Caco-2 (cell line): ENCODE measurements around the gene KIAA2012. TPM values are rescaled to one million over a fixed set of nuclear protein-coding genes. Genes with fewer than 3 reads are reported as not detected.

Experiments
- BruUV-seq: library from RNA; stranded (reverse); fragments of 400-500 nt; replicated peaks from 2 replicates; lab custom pipeline; 2021; lab: Mats Ljungman, UMichigan
- CTCF ChIA-PET: fragments of 300-600 bp; sonication (Branson Sonifier 250); formaldehyde crosslinking; loops from one replicate; lab custom pipeline; 2022; ENCODE audit warnings: antibody characterized with exemption; lab: Charles Lee
- POLR2A ChIA-PET: fragments of 300-600 bp; sonication (Branson Sonifier 250); formaldehyde crosslinking; loops from one replicate; lab custom pipeline; 2022; ENCODE audit warnings: antibody characterized with exemption; lab: Charles Lee
- DNase-seq, 2 experiments: peaks; one replicate each; pipeline versions ENCODE4 v3.0.0 to v3.0.0-alpha.2; 2020 to 2022
- H3K27me3 ChIP-seq: replicated peaks from 2 replicates; pipeline ENCODE4 v1.6.0; 2011; ENCODE audit warnings: low read length; ENCODE audit not compliant: control insufficient read depth, insufficient read depth
- H3K36me3 ChIP-seq: 2 replicates; pipeline ENCODE4 v1.5.1; 2011; ENCODE audit warnings: low read length; ENCODE audit not compliant: control insufficient read depth, insufficient read depth
- H3K4me1 ChIP-seq: fragments of 250-450 bp; sonication (Bioruptor Pico); 2 replicates; pipeline ENCODE4 v1.5.1; 2020; ENCODE audit warnings: mild to moderate bottlenecking
- H3K4me3 ChIP-seq: 2 replicates; pipeline ENCODE4 v1.5.1; 2011; ENCODE audit warnings: low read depth, mild to moderate bottlenecking, control low read depth, low read length
- H3K9me3 ChIP-seq: fragments of 250-450 bp; sonication (Bioruptor Pico); 2 replicates; pipeline ENCODE4 v1.5.1; 2020; ENCODE audit warnings: mild to moderate bottlenecking, moderate library complexity
- H3K27ac Mint-ChIP-seq: one replicate; pipeline ENCODE4 v1.8.0; 2022; ENCODE audit warnings: mixed read lengths; ENCODE audit not compliant: unreplicated experiment
- H3K27me3 Mint-ChIP-seq: one replicate; pipeline ENCODE4 v1.8.0; 2022; ENCODE audit warnings: mixed read lengths; ENCODE audit not compliant: insufficient read depth, unreplicated experiment
- H3K36me3 Mint-ChIP-seq: one replicate; pipeline ENCODE4 v1.8.0; 2022; ENCODE audit warnings: mild to moderate bottlenecking, mixed read lengths; ENCODE audit not compliant: insufficient read depth, unreplicated experiment
- H3K4me1 Mint-ChIP-seq: one replicate; pipeline ENCODE4 v1.8.0; 2022; ENCODE audit warnings: low read depth, mixed read lengths; ENCODE audit not compliant: unreplicated experiment
- H3K4me3 Mint-ChIP-seq: one replicate; pipeline ENCODE4 v1.8.0; 2022; ENCODE audit warnings: mild to moderate bottlenecking, moderate library complexity, mixed read lengths; ENCODE audit not compliant: unreplicated experiment
- H3K9me3 Mint-ChIP-seq: one replicate; pipeline ENCODE4 v1.8.0; 2022; ENCODE audit warnings: mixed read lengths; ENCODE audit not compliant: unreplicated experiment
- CTCF ChIP-seq, 2 experiments: fragments of 200-600 bp in 1 of 2; IDR thresholded peaks; 1 replicate in 1 of 2; 2 replicates in 1 of 2; pipeline versions ENCODE4 v1.5.1 to v1.8.0; 2011 to 2022; ENCODE audit warnings: antibody characterized with exemption in 1 of 2, control low read depth in 1 of 2, inconsistent platforms in 1 of 2, low read depth in 1 of 2, low read length in 1 of 2, mild to moderate bottlenecking in 1 of 2, moderate library complexity in 1 of 2; ENCODE audit not compliant: insufficient read depth in 1 of 2, severe bottlenecking in 1 of 2, unreplicated experiment in 1 of 2
- intact Hi-C: fragments of 100-400 bp; cut with micrococcal nuclease; formaldehyde crosslinking; loops from one replicate; pipeline ENCODE4 v1.10.0; 2022; ENCODE audit not compliant: unreplicated experiment
- total RNA-seq: library from RNA; stranded (reverse); gene quantifications from 2 replicates; pipeline ENCODE4 v1.2.3, GENCODE V29; 2022

The KIAA2012 gene
- total RNA-seq, 1 experiment from 2014 or later = 0.27 TPM

DNA sequence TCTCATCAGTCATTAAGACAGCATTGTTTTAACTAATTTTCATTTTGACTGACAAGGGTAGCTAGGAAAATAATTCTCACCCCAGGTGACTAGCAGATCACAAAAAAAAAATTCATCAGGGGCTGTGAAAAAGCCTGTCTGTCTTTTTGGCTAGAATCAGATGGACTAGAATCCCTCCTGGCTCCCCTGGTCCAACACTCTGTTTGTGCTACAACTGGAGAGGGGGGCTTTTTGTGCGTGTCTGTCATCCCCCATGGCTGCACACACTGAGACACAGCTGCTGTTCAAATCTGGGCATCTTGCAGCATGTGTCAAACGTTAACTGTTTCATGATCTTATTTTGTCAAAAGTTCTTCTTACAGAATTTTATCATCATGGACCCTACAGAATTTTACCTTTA lies 51.2 kb downstream of the KIAA2012 start:
- H3K9me3 Mint-ChIP-seq = peaks cover 12% of the 10 kb centered on the region
- Histone ChIP-seq H3K27me3 (no peaks in the 10 kb centered on the region), H3K9me3 (no peaks in the 10 kb centered on the region), H3K36me3 (no peaks in the 10 kb centered on the region), H3K4me1 (peaks cover 10% of the 10 kb centered on the region), H3K4me3 (no peak overlapping the region)
- no peak for TF ChIP-seq CTCF (IDR thresholded peaks at IDR 0.05; ENCODE audit: insufficient read depth in 1 of 2, low read depth in 1 of 2, low read length in 1 of 2, severe bottlenecking in 1 of 2, unreplicated experiment in 1 of 2)
- H3K4me3 Mint-ChIP-seq = no peak overlapping the region
- CTCF ChIA-PET = no interaction called here
- no TSS peak for BruUV-seq
- intact Hi-C loops = no loop called here
- no peaks in the 10 kb centered on the region for H3K27me3 Mint-ChIP-seq
- POLR2A ChIA-PET = no interaction called here
- peaks cover 10% of the 10 kb centered on the region for H3K4me1 Mint-ChIP-seq
- DNase-seq = no peak
- H3K27ac Mint-ChIP-seq = no peak overlapping the region
- H3K36me3 Mint-ChIP-seq = no peaks in the 10 kb centered on the region

- Histone ChIP-seq H3K4me1 (peaks cover 10% of the 10 kb centered on the region), H3K9me3 (no peaks in the 10 kb centered on the region), H3K27me3 (no peaks in the 10 kb centered on the region), H3K36me3 (no peaks in the 10 kb centered on the region), H3K4me3 (no peak overlapping the region)
- Mint-ChIP-seq H3K4me1 (peaks cover 10% of the 10 kb centered on the region), H3K4me3 (no peak overlapping the region), H3K27me3 (no peaks in the 10 kb centered on the region), H3K36me3 (no peaks in the 10 kb centered on the region), H3K9me3 (no peaks in the 10 kb centered on the region), H3K27ac (no peak overlapping the region)
- no peak for DNase-seq
- POLR2A ChIA-PET = no interaction called here
- CTCF ChIA-PET = interaction anchor here (1.1 kb wide), 1 partner anchor 131 kb away, joined by 3 read pairs; no protein-coding TSS in a partner anchor
- no TSS peak for BruUV-seq
- TF ChIP-seq CTCF (IDR thresholded peaks at IDR 0.05; ENCODE audit: insufficient read depth in 1 of 2, low read depth in 1 of 2, low read length in 1 of 2, severe bottlenecking in 1 of 2, unreplicated experiment in 1 of 2) = no peak
- intact Hi-C loops = no loop called here
Observed at GRCh38 chr2:202127687-202128331, 54.8 kb downstream of the KIAA2012 start.

GRCh38 chr2:202129841-202130240 lies 56.8 kb downstream of the KIAA2012 start:
- Histone ChIP-seq H3K36me3 (no peaks in the 10 kb centered on the region), H3K9me3 (no peaks in the 10 kb centered on the region), H3K27me3 (no peaks in the 10 kb centered on the region), H3K4me1 (peaks cover 27% of the 10 kb centered on the region), H3K4me3 (no peak overlapping the region)
- H3K27me3 Mint-ChIP-seq = no peaks in the 10 kb centered on the region
- no TSS peak for BruUV-seq
- no peak overlapping the region for H3K4me3 Mint-ChIP-seq
- TF ChIP-seq CTCF (IDR thresholded peaks at IDR 0.05; ENCODE audit: insufficient read depth in 1 of 2, low read depth in 1 of 2, low read length in 1 of 2, severe bottlenecking in 1 of 2, unreplicated experiment in 1 of 2) = no peak
- no peaks in the 10 kb centered on the region for H3K36me3 Mint-ChIP-seq
- intact Hi-C loops = no loop called here
- POLR2A ChIA-PET = no interaction called here
- H3K4me1 Mint-ChIP-seq = peaks cover 13% of the 10 kb centered on the region
- CTCF ChIA-PET = no interaction called here
- H3K27ac Mint-ChIP-seq = no peak overlapping the region
- no peaks in the 10 kb centered on the region for H3K9me3 Mint-ChIP-seq
- DNase-seq = no peak
